SHP77 treated with DMSO at 0.1 percent for 48 hours (cell line): ENCODE data around the gene CSN1S1.
"Not testable (repeated sequence)": the region's sequence is repeated elsewhere in the genome, so short reads cannot be mapped to it uniquely, and the experiment has no call there.

ENCODE experiments used
- DNase-seq: peaks from one replicate; lab custom pipeline; 2025; lab: John Stamatoyannopoulos, UW

Gene CSN1S1

GRCh38 chr4:69930768-69931167 lies at the start of gene CSN1S1:
CSN1S1 (plus strand) TSS chr4:69931068; CDS start chr4:69932556, 1,488 bp downstream.
- no peak for DNase-seq

DNA sequence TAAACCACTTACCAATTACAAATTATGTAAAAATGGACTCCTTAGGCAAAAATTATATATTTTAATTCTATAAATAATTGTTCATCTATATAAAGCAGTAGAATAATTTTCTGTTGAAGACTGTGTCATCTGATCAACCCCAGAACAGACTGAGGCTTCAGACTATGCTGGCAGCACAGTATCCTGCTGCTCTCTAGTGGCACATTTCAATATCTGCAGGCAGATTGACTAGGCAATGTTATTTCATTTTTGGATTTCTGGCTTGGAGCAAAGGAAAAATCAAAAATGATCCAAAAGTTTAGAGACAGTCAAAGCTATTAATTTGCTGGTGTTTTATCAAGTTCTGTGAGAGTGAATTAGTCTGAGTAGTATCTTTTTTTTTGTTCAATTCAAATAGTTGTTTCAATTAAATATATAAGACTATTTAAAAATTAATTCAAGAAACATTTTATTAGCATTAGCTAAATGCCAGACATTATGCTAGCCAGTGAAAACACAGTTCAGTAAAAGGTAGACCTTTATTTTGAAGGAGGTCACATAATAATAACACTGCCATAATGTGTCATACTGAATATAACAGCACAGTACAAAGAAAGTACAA lies 49.6 kb upstream of the CSN1S1 start:
- DNase-seq: peak; percentile 12

DNA sequence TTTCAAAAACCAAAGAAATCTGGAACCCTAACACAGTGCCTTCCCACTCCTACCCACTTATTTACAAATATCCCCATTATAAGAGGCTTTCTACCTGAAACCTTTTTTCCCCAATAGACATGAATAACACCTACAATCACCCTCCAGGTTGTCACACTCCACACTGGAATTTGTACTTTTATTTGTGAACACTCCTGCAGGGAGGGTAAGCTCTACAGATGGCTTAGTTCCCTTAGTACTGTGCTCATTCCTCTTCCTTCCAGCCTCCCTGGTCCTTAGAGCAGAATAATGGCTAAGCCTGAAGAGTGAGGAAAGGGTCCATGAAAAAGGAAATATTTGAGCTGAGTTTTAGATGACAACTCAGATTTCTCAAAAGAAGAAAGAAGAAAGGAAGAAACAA lies 48.7 kb upstream of the CSN1S1 start:
- no peak for DNase-seq

GRCh38 chr4:69888336-69888735 lies 42.5 kb upstream of the CSN1S1 start:
- no peak for DNase-seq

DNA sequence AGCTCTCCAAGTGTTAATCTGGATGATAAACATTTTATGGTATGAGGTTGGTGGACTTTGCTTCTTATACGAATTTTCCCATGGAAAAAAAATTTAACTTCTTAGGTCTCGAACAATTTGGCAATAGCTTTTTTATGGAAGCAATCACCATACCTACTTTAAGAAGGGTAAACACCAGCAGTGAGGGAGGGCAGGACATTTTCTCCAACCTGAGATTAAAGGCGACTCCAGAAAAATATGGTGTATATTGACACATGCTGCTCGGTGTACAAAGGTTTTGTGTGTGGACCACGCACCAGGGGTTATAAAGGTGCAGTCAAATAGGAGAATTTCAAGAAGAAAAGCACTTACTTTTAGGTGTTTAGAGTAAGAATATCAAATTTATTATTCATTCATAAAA lies 36.7 kb upstream of the CSN1S1 start:
- no peak for DNase-seq

- no peak for DNase-seq
Measured at GRCh38 chr4:69894721-69895120, 36.1 kb upstream of the CSN1S1 start.

GRCh38 chr4:69896530-69897116 lies 34.2 kb upstream of the CSN1S1 start:
- peak; percentile 5 for DNase-seq

- DNase-seq: no peak
Measured at GRCh38 chr4:69907151-69907550, 23.7 kb upstream of the CSN1S1 start.

DNA sequence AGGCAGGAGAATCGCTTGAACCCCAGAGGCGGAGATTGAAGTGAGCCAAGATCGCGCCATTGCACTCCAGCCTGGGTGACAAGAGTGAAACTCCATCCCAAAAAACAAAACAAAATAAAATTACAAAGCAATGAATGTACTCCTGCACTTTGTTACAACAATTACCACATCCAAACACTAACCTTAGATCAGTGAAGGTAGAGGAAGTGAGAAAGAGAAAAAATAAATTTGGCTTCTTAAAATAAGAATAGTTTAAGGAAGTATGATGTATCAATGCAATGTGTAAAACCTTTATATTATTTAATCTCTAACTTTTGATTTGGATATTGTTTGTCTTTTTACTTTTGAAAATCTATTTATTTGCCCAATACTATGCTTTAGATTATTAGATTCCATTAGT lies 21.7 kb upstream of the CSN1S1 start:
- DNase-seq: no peak

- no peak for DNase-seq
Measured at GRCh38 chr4:69910016-69910782, 20.7 kb upstream of the CSN1S1 start.

DNA sequence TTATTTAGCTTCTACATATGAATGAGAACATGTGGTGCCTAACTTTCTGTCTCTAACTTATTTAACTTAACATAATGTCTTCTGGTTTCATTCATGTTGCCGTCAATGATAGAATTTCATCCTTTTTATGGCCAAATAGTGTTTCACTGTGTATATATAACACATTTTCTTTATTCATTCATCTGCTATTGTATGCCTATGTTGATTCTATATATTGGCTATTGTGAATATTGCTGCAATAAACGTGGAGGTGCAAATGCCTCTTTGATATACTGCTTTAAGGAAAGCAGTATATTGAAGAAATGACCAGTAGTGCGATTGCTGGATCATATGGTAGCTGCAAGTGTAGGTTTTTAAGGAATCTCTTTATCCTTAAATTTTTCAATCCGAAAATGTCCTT lies 10.0 kb upstream of the CSN1S1 start:
- DNase-seq: no peak

DNA sequence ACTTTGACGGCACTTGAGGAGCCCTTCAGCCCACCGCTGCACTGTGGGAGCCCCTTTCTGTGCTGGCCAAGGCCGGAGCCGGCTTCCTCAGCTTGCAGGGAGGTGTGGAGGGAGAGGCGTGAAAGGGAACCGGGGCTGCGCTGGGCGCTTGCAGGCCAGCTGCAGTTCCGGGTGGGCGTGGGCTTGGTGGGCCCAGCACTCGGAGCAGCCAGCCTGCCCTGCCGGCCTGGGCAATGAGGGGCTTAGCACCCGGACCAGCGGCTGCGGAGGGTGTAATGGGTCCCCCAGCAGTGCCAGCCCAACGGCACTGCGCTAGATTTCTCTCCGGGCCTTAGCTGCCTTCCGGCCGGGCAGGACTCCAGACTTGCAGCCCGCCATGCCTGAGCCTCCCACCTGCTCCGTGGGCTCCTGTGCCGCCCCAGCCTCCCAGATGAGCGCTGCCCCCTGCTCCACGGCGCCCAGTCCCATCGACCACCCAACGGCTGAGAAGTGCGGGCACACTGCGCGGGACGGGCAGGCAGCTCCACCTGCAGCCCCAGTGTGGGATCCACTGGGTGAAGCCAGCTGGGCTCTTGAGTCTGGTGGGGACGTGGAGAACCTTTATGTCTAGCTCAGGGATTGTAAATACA lies 7.0 kb upstream of the CSN1S1 start:
- DNase-seq: not testable (repeated sequence)

DNA sequence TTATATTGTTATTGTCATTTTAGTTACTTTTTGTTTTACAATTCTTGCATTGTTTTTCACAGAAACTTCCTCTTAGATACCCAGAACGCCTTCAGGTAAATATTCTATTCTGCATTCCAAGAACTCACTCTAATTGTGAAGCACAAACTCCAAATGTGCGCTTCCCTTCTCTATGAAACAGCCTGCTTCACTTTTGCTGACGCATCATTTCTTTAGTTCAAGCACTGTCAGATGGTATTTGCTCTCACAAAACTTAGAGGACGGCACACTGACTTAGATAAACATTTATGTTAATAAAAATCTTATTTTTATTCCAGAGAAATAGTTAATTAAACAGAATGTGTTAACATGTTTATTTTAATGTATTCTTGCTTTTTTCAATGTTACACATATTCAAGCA lies 3.3 kb downstream of the CSN1S1 start:
- no peak for DNase-seq

- DNase-seq: no peak
Measured at GRCh38 chr4:69936566-69936965, 5.7 kb downstream of the CSN1S1 start.

DNA sequence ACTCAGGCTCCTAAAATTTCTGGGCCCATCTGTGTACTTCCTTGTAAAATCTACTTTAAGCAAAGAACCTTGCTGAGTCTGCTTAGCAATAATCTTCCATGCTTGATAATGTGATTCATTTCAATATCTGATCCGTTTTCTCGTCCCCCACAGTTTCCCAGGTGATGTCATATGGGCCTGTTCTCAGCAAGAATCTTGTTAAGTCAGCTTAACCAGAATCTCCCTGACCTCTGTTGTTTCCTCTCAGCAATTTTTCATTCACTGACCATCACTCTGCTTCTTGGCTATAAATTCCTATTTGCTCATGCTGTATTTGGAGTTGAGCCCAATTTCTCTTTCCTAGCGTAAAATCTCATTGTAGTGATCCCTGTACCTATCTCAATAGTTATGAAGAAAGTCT lies 20.7 kb downstream of the CSN1S1 start:
- DNase-seq: no peak

GRCh38 chr4:69957209-69957608 lies 26.3 kb downstream of the CSN1S1 start:
- no peak for DNase-seq

DNA sequence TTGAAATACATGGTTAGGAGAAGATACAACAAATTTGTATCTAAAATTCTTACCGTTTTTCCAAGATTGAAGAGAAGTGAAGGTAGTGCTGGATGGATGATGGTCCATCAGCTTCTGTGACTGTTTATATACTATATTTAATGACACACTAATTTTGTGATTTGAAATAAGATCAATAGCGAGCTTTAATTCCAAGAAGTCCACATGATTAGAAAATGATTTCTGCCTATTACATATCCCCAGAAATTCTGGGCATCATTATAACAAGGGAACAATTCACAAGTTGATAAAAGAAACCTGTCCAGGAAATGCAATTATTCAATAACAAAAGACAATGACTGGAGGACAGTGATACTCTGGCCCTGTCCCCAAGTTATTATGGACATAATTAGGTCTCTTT lies 34.8 kb downstream of the CSN1S1 start, which contains the start of gene CSN2:
TSS of gene CSN2 (minus strand) at position 101 of the 400 bp plus-strand sequence. CDS start 4,733 bp downstream, outside the sequence.
- DNase-seq: no peak

DNA sequence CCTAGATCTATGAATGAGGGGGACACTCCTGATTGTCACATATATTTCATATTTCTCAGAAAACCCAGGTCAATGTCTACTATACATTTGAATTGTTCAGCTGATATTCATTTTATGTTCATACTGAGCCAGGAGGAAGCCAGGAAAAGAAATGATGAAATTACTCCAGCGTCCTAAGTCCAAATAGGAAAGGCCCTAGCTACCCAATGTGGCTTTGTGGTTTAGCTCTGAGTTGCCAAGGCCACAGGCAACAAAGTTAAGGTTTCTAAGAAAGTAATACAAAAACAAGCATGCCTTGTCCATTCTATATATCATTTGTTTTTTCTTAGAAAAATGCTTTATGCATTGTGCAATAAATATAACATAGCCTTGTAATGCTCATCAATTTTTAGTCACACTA lies 39.2 kb downstream of the CSN1S1 start:
- no peak for DNase-seq

DNA sequence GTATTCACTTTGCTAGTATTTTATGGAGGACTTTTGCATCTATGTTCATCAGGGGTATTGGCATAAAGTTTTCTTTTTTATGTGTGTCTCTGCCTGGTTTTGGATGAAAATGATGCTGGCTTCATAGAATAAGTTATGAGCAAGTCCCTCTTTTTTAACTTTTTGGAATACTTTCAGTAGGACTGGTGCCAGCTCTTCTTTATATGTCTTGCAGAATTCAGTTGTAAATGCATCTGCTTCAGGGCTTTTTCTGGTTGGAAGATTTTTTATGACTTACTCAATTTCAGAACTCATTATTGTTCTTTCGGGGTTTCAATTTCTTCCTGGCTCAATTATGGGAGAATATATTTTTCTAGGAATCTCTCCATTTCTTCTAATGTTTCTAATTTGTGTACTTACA lies 43.8 kb downstream of the CSN1S1 start:
- no peak for DNase-seq

GRCh38 chr4:69977582-69977981 lies 46.7 kb downstream of the CSN1S1 start:
- no peak for DNase-seq

GRCh38 chr4:69984030-69984443 lies 53.2 kb downstream of the CSN1S1 start:
- peak; percentile 57 for DNase-seq

- no peak for DNase-seq
Measured at GRCh38 chr4:69986663-69987062, 55.8 kb downstream of the CSN1S1 start.

- DNase-seq: no peak
Measured at GRCh38 chr4:69991016-69991415, 60.1 kb downstream of the CSN1S1 start.
